Cardiac septum (tissue), 1 donor: Measurements from ENCODE around the gene ROBO1. TPM values are rescaled to one million over a fixed set of nuclear protein-coding genes. Genes with fewer than 3 reads are reported as not detected.
"Not testable (repeated sequence)": the region's sequence is repeated elsewhere in the genome, so short reads cannot be mapped to it uniquely, and the experiment has no call there.

Experiments
- DNase-seq: peaks from one replicate; pipeline ENCODE4 v3.0.0-alpha.2; 2020; ENCODE audit warnings: low spot score
- intact Hi-C: fragments of 100-400 bp; cut with DNase I; formaldehyde crosslinking; loops from one replicate; pipeline ENCODE4 v1.14.0; 2022
- total RNA-seq: library from RNA; stranded (reverse); fragmentation: NEBNext Ultra II Directional; extraction: Animal tissue kit (Norgen Biotek cat#: 25700); gene quantifications from one replicate; pipeline ENCODE4 v1.2.1, GENCODE V29; 2021
- donor health status: DM: no; HTN: no; CAD: no.

ROBO1 gene
- total RNA-seq, 1 donor from 2014 or later, result 6.2 TPM

GRCh38 chr3:79344876-79345871 is 422.6 kb downstream of the ROBO1 start:
- intact Hi-C loops, result no loop called here
- no peak for DNase-seq

- intact Hi-C loops, result no loop called here
- DNase-seq, result no peak
Measured at GRCh38 chr3:79341961-79342360, 425.8 kb downstream of the ROBO1 start.

GRCh38 chr3:79339846-79340245 is 428.0 kb downstream of the ROBO1 start:
- DNase-seq, result no peak
- intact Hi-C loops, result no loop called here

- DNase-seq, result no peak
- intact Hi-C loops, result no loop called here
Measured at GRCh38 chr3:79337798-79338197, 430.0 kb downstream of the ROBO1 start.

- intact Hi-C loops, result no loop called here
- no peak for DNase-seq
Measured at GRCh38 chr3:79329154-79329553, 438.6 kb downstream of the ROBO1 start.

GRCh38 chr3:79326642-79327041 is 441.2 kb downstream of the ROBO1 start:
- no peak for DNase-seq
- intact Hi-C loops, result no loop called here

DNA sequence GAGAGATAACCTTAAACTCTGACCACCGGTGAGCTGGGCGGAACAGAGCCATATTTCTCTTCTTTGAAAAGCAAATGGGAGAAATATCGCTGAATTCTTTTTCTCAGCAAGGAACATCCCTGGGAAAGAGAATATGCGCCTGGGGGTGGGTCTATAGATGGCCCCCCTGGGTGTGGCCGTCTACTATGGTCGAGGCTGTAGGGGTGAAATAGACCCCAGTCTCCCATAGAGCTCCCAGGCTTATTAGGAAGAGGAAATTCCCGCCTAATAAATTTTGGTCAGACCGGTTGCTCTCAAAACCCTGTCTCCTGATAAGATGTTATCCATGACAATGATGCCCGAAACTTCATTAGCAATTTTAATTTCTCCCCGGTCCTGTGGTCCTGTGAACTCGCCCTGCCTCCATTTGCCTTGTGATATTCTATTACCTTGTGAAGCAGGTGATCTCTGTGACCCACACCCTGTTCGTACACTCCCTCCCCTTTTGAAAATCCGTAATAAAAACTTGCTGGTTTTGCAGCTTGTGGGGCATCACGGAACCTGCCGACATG is 441.9 kb downstream of the ROBO1 start:
- DNase-seq, intact Hi-C loops: not testable (repeated sequence)

DNA sequence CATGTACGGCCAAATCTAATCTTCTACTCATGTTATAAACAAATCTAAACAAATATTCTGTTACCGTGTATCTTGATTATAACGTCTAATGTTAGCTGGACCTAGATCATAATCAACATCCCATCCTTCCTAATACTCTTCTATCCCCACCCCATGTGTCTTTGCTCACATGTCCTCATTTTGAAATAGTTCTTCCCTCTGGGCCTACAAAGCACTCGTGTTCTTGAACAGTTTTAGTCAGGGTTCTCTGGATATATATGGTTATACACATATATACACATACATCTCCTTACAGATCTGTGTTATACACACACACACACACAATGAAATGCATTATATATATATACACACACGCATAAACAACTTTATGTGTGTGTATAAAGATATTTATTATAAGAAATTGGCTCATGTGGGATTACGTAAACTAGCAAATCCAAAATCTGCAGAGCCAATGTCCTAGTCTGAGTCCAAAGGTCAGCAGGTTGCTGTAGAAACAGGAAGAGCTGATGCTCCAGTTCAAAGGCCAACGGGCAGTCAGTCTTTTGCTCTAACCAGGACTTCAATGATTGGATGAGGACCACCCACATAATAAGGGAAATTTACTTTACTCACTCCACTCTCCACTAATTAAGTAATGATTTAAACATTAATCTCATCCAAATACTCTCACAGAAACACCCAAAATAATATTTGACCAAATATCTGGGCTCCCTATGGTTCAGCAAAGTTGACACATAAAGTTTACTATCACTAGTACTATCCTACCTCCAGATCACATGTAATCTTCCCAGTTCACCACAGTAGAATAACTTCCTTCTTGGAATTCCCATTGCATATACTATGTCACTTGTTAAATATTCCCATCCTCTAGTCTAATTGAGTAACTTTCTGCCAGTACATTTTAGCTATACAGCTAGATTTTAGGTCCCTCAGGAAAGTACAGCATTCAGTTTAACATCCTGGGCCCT is 450.0 kb downstream of the ROBO1 start:
- no peak for DNase-seq
- intact Hi-C loops, result no loop called here

GRCh38 chr3:79314962-79315361 is 452.8 kb downstream of the ROBO1 start:
- no peak for DNase-seq
- intact Hi-C loops, result no loop called here

GRCh38 chr3:79314544-79314943 is 453.3 kb downstream of the ROBO1 start:
- intact Hi-C loops, result no loop called here
- no peak for DNase-seq

DNA sequence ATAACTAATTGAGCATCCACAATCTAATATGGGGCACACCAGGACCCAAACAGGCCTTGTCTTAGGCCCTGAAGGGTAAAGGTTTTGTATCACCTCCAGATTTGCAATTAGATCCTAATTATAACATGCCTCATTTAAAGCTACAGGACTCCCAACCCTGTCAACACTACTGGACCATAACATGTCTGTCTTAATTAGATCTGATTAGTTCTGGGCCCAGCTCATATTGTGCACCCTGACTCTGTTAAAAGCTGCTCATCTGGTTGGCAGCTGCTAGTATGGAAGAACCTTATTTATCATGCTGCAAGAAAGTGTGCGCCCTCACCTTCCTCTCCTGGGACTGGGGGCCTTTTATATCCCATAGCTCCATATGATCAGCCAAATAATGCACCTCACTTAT is 457.8 kb downstream of the ROBO1 start:
- no peak for DNase-seq

DNA sequence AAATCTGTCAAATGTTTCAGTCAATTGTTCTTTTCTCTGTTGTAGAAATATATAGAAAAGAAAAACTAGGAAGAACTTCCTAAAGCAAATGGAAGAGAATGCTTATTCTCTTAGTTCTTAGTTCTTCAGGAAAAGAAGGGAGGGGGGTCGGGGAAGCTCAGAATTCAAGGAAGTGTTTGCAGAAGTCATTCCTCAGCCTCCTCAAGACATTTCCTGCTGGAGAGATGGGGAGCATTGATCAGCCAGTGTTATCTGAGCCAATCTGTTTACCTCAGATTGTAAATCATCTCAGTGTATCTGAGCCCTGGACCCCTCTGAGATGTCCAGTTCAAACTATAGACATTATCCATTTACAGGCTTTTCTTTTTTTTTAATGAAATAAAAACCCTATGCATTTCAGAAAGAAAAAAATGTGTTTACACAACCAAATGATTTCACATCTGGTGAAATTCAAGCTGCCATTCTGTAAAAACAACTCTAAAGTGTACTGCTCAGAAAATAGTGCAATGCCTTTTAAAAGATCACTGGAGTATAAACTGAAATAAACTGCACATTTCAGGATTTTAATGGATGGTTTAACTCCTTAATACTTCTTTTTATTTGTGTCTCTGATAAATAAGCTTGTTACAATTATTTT is 460.7 kb downstream of the ROBO1 start:
- intact Hi-C loops, result no loop called here
- no peak for DNase-seq

More for the DNA sequence above, 457.8 kb downstream of the ROBO1 start:
- intact Hi-C loops, result no loop called here

DNA sequence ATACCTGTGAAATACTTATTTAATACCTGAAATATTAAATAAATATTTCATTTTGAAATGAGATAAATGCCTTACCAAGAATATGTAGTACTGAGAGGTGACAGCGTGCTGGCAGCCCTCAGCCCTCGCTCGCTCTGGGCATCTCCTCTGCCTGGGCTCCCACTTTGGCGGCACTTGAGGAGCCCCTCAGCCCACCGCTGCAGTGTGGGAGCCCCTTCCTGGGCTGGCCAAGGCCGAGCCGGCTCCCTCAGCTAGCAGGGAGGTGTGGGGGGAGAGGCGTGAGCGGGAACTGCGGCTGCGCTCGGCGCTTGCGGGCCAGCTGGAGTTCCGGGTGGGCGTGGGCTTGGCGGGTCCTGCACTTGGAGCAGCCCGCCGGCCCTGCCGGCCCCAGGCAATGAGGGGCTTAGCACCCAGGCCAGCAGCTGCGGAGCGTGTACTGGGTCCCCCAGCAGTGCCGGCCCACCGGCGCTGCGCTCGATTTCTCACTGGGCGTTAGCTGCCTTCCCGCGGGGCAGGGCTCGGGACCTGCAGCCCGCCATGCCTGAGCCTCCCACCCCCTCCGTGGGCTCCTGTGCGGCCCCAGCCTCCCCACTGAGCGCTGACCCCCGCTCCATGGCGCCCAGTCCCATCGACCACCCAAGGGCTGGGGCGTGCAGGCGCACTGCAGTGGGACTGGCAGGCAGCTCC is 467.7 kb downstream of the ROBO1 start:
- DNase-seq, intact Hi-C loops: not testable (repeated sequence)

DNA sequence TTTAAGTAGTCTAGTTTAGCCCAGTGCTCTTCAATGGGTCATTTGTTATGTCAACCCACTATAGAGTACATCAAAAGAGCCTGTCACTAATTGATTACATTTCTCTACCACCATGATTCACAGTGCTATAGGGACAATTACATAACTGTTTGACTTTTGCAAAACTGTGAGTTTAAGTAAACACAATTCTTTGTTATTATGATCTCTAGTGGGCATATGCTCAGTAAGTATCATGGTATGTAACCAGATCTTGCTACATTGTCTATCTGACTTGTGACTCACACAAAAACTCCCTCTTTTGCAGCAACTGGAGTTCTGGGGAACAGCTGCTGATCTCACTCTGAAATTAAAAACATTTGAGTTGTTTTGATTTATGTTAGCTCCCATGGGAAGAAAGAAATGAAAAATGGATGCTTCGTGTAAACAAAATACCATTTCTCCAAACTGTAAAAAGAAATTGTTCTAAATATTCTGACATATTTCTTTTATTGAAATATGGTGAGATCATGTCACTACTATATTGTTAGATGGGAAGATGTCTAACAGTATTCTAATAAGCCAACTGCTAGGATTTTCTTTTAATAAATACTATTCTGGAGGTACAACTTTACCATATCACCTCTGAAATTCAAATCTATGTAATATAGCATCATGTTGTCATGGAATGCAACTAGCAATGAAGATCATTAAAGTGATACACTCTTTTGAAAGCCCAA is 470.4 kb downstream of the ROBO1 start:
- no peak for DNase-seq
- intact Hi-C loops, result no loop called here

GRCh38 chr3:79286882-79287281 is 480.9 kb downstream of the ROBO1 start:
- intact Hi-C loops, result no loop called here
- DNase-seq, result no peak

DNA sequence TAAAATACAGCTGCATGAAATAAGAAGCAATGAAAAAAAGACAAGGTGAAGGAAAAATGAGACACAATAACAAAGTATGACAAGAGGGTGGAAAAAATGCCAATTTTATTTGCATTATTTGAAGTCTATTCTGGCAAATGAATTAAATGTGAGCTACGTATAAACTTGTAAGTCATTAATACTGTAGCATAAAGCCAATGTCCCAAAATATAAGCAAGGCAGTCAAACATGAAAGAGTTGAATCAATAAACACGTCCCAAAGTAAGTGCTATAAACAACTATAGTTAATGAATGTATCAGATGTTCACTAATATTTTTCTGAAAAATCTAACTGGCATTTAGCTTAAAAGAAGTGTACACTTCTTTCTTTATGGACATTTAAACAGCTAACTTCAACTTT is 481.9 kb downstream of the ROBO1 start:
- intact Hi-C loops, result no loop called here
- DNase-seq, result no peak

- DNase-seq, result no peak
- intact Hi-C loops, result no loop called here
Measured at GRCh38 chr3:79285380-79285779, 482.4 kb downstream of the ROBO1 start.

DNA sequence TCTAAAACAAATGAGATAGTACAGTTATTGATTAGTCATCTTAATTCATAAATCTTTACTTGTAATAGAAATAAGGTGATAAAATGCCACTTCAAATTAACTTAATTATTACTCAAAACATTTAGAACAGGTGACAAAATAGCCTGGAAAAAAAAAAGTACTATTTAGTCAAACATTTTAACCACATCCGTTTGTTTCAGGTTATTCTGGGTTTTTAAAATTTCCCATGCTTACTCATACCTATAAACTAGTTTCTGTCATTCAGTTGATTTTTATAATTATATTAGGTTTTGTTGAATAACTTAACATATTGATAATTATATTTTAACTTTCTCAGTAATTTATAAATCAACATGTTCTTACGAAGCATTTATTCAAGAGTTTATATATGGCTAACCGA is 483.0 kb downstream of the ROBO1 start:
- no peak for DNase-seq
- intact Hi-C loops, result no loop called here
